DND-41 (cell line): ENCODE data around the gene TAS2R10.
"Not testable (repeated sequence)": the region's sequence is repeated elsewhere in the genome, so short reads cannot be mapped to it uniquely, and the experiment has no call there.

Source experiments
- ATAC-seq: fragments of 200-7000 bp; cut with Tn5 transposase; 3 replicates; pipeline ENCODE4 v1.9.1; 2021; ENCODE audit warnings: low read depth; ENCODE audit not compliant: insufficient read depth
- DNase-seq: peaks from one replicate; pipeline ENCODE4 v3.0.0-alpha.2; 2020
- H2AFZ ChIP-seq: 2 replicates; pipeline ENCODE4 v1.6.0; 2012; ENCODE audit warnings: low read depth, low read length
- H3K27ac ChIP-seq: 2 replicates; pipeline ENCODE4 v1.5.1; 2012; ENCODE audit warnings: low read length, inconsistent platforms
- H3K27me3 ChIP-seq: fragments of 200-600 bp; sonication (generic); 2 replicates; pipeline ENCODE4 v1.6.0; 2012; ENCODE audit warnings: low read length, mild to moderate bottlenecking, inconsistent platforms; ENCODE audit not compliant: insufficient read depth, poor library complexity
- H3K36me3 ChIP-seq: 2 replicates; pipeline ENCODE4 v1.5.1; 2012; ENCODE audit warnings: low read length, inconsistent platforms; ENCODE audit not compliant: insufficient read depth
- H3K4me1 ChIP-seq: 2 replicates; pipeline ENCODE4 v1.5.1; 2012; ENCODE audit warnings: mild to moderate bottlenecking, low read length; ENCODE audit not compliant: insufficient read depth
- H3K4me2 ChIP-seq: 2 replicates; pipeline ENCODE4 v1.6.0; 2012; ENCODE audit warnings: mild to moderate bottlenecking, moderate library complexity, low read length, inconsistent platforms; ENCODE audit not compliant: insufficient read depth
- H3K4me3 ChIP-seq, 2 experiments: fragments of 200-600 bp in 1 of 2; shearing (Covaris generic) in 1 of 2; 2 replicates each; pipeline ENCODE4 v1.5.1; 2012 to 2016; ENCODE audit warnings: inconsistent platforms in 2 of 2, low read length in 2 of 2, mild to moderate bottlenecking in 2 of 2, low read depth in 1 of 2, moderate library complexity in 1 of 2
- H3K79me2 ChIP-seq: 2 replicates; pipeline ENCODE4 v1.6.0; 2012; ENCODE audit warnings: low read length, inconsistent platforms; ENCODE audit not compliant: insufficient read depth
- H3K9ac ChIP-seq: 2 replicates; pipeline ENCODE4 v1.6.0; 2012; ENCODE audit warnings: low read depth, mild to moderate bottlenecking, inconsistent platforms, low read length, moderate library complexity
- H3K9me3 ChIP-seq: 2 replicates; pipeline ENCODE4 v1.5.1; 2012; ENCODE audit warnings: low read length, moderate library complexity, mild to moderate bottlenecking, inconsistent platforms; ENCODE audit not compliant: insufficient read depth, severe bottlenecking
- H4K20me1 ChIP-seq: 2 replicates; pipeline ENCODE4 v1.6.0; 2012; ENCODE audit warnings: low read length; ENCODE audit not compliant: insufficient read depth
- CTCF ChIP-seq: IDR thresholded peaks from 2 replicates; pipeline ENCODE4 v1.5.1; 2012; ENCODE audit warnings: borderline replicate concordance, low read length, moderate library complexity, mild to moderate bottlenecking; ENCODE audit not compliant: poor library complexity, severe bottlenecking; ENCODE audit errors: extremely low read depth
- EZH2 ChIP-seq: IDR thresholded peaks from 3 replicates; pipeline ENCODE4 v1.6.1; 2012; ENCODE audit warnings: borderline replicate concordance, low read depth, mild to moderate bottlenecking, moderate library complexity, low read length, inconsistent platforms; ENCODE audit not compliant: severe bottlenecking

TAS2R10 gene

GRCh38 chr12:10802587-10802986 is 23.6 kb downstream of the TAS2R10 start, which contains the start of gene TAS2R7:
TSS of gene TAS2R7 (minus strand) at chr12:10802627. CDS start at chr12:10802570, 57 bp downstream.
- no peaks in the 10 kb centered on the region for H3K9me3 ChIP-seq
- H3K4me2 ChIP-seq = no peak within 1 kb of the TSS
- H3K4me1 ChIP-seq = no peaks in the 10 kb centered on the region
- H3K9ac ChIP-seq = no peak within 1 kb of the TSS
- H3K79me2 ChIP-seq = no peaks in the 10 kb centered on the region
- no peak for ATAC-seq
- no peak for DNase-seq
- H3K27ac ChIP-seq = no peak within 1 kb of the TSS
- H3K36me3 ChIP-seq = no peaks in the 10 kb centered on the region
- no peak for TF ChIP-seq CTCF
- no peak for TF ChIP-seq EZH2
- H3K4me3 ChIP-seq = no peak within 1 kb of the TSS
- H4K20me1 ChIP-seq = no peaks in the 10 kb centered on the region
- H3K27me3 ChIP-seq = no peaks in the 10 kb centered on the region
- H2AFZ ChIP-seq = no peak within 1 kb of the TSS

DNA sequence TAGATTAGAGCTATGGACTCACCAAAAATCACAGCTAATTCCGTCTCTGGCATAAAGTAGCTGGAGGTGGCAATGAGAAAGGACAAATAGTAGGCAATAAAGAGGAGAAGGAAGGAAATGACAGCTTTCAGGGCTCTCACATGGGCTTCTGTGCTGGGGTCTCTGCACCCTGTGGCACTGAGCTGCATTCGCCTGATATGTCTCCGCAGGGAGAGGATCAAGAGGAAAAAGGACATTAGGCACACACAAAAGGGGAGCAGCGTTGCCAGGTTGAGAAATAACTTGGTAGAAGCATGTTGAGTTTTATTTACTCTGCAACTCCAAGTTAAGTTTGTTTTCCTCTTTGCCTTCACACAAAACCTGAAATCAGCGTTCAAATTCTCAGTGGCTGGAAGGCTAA is 24.4 kb downstream of the TAS2R10 start:
- Histone ChIP-seq H3K36me3 (no peaks in the 10 kb centered on the region), H3K9me3 (no peaks in the 10 kb centered on the region), H3K9ac (no peak overlapping the region), H3K27me3 (no peaks in the 10 kb centered on the region), H2AFZ (no peak overlapping the region), H4K20me1 (no peaks in the 10 kb centered on the region), H3K4me2 (no peak overlapping the region), H3K4me1 (no peaks in the 10 kb centered on the region), H3K27ac (no peak overlapping the region), H3K4me3 (no peak overlapping the region), H3K79me2 (no peaks in the 10 kb centered on the region)
- TF ChIP-seq CTCF = no peak
- no peak for DNase-seq
- no peak for ATAC-seq

- H3K27ac ChIP-seq = no peak overlapping the region
- TF ChIP-seq CTCF (no peak), EZH2 (no peak)
- H3K27me3 ChIP-seq = no peaks in the 10 kb centered on the region
- no peak overlapping the region for H3K4me3 ChIP-seq
- H3K4me1 ChIP-seq = no peaks in the 10 kb centered on the region
- H3K4me2 ChIP-seq = no peak overlapping the region
- H3K79me2 ChIP-seq = no peaks in the 10 kb centered on the region
- H4K20me1 ChIP-seq = no peaks in the 10 kb centered on the region
- H3K9me3 ChIP-seq = no peaks in the 10 kb centered on the region
- ATAC-seq (no peak), DNase-seq (no peak)
- no peaks in the 10 kb centered on the region for H3K36me3 ChIP-seq
- H2AFZ ChIP-seq = no peak overlapping the region
- H3K9ac ChIP-seq = no peak overlapping the region
Observed at GRCh38 chr12:10794222-10794621, 31.9 kb downstream of the TAS2R10 start.

DNA sequence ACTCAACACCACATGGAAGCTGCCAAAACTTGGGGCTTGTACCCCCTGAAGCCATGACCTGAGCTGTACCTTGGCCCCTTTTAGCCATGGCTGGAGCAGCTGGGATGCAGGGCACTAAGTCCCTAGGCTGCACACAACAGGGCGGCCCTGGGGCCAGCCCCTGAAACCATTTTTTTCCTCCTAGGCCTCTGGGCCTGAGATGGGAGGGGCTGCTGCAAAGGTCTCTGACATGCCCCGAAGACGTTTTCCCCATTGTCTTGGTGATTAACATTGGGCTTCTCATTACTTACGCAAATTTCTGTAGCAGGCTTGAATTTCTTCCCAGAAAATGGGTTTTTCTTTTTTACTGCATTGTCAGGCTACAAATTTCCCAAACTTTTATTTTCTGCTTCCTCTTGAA is 34.4 kb downstream of the TAS2R10 start:
- not testable (repeated sequence) for ATAC-seq, H3K79me2 ChIP-seq, DNase-seq, H3K4me2 ChIP-seq, H3K4me3 ChIP-seq, H3K27me3 ChIP-seq, H3K4me1 ChIP-seq, H3K27ac ChIP-seq, H3K9me3 ChIP-seq, H3K9ac ChIP-seq, H2AFZ ChIP-seq, H4K20me1 ChIP-seq, H3K36me3 ChIP-seq
